ENCODE data around the gene LBX2. TPM values are rescaled to one million over a fixed set of nuclear protein-coding genes. Genes with fewer than 3 reads are reported as not detected.

Gene LBX2
- total and polyA plus RNA-seq, 2 of the 4 experiments (the other 2 are of a cell fraction), result 0.18 to 0.62 TPM

DNA sequence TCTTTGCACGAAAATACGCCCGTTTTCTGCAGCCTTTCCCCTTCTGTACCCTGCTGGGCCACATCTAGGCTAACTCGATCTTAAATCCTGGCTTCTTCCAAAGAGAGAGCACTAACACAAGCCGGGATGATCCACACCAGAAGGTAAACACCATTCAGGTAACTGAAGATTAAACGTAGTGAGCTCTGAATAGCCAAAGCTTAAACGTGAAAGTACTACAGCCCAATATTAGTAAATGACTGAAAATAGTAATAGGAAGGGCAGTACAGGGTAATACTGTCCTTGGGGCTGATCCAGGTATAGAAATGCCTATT, 26.5 kb downstream of the LBX2 start:
- in situ Hi-C loops (cut with MboI; ENCODE audit: low sequenced_read_pairs), result no loop called here
- no peak for ATAC-seq (ENCODE audit: low read depth)
- CTCF ChIA-PET, result no interaction called here

More for the DNA sequence above, 26.5 kb downstream of the LBX2 start:
- no peaks in the 10 kb centered on the region for H4K20me1 ChIP-seq (ENCODE audit: insufficient read depth, low read length)
- H4K8ac ChIP-seq (ENCODE audit: low read depth in 2 of 2, low read length in 2 of 2), result peak overlapping the region; percentile 97 to 99
- no peak overlapping the region for H2BK15ac ChIP-seq (ENCODE audit: low read depth, low read length)
- no peaks in the 10 kb centered on the region for H3K9me3 ChIP-seq (ENCODE audit: control insufficient read depth, insufficient read depth, low read length)
- peak overlapping the region; percentile 69 for H3K56ac ChIP-seq (ENCODE audit: extremely low read depth, insufficient read depth, low read length)
- H2BK120ac ChIP-seq (ENCODE audit: low read depth, low read length), result no peak overlapping the region
- no peaks in the 10 kb centered on the region for H3K27me3 ChIP-seq (ENCODE audit: control insufficient read depth, insufficient read depth, low read length)
- peaks cover 4% of the 10 kb centered on the region; the same call in 1 of the 2 replicates for H3K4me1 ChIP-seq (ENCODE audit: control insufficient read depth, insufficient read depth, low read length)
- BruUV-seq (replicated peaks), result no TSS peak
- 17% methylated on average over 3 of the region's 7 CpGs; no CpG with 5 or more reads in 1 of the 2 experiments for WGBS, 2 experiments (ENCODE audit: extremely low coverage in 2 of 2, insufficient read length in 1 of 2)
- no peak for DNase-seq
- peak overlapping the region; percentile 87 for H2AK9ac ChIP-seq (replicated peaks; ENCODE audit: low read depth, low read length, poor library complexity)
- peak overlapping the region; percentile 92 for H2AFZ ChIP-seq (replicated peaks; ENCODE audit: low read length, poor library complexity)
- POLR2A ChIA-PET (ENCODE audit: unreplicated experiment), result interaction anchor here (0.6 to 1.1 kb wide), 2 partner anchors 9 to 32 kb away, joined by 4 to 5 read pairs; no protein-coding TSS in a partner anchor
- peak overlapping the region; percentile 77 for H2BK5ac ChIP-seq (ENCODE audit: low read depth, low read length, poor library complexity, severe bottlenecking)
- peaks cover 24% of the 10 kb centered on the region for H3K36me3 ChIP-seq (ENCODE audit: control insufficient read depth, insufficient read depth, low read length)
- peaks cover 4% of the 10 kb centered on the region; the same call in 1 of the 2 replicates for H3K9me1 ChIP-seq (ENCODE audit: insufficient read depth, low read length)
- H3K9ac ChIP-seq (ENCODE audit: low read depth, low read length), result peak overlapping the region; percentile 72
- H3K18ac ChIP-seq (ENCODE audit: low read depth, low read length), result no peak overlapping the region; the same call in 1 of the 2 replicates
- peak overlapping the region; percentile 93 for H3K4ac ChIP-seq (ENCODE audit: low read depth, low read length)
- peak overlapping the region; percentile 89 for H4K91ac ChIP-seq (ENCODE audit: insufficient read depth, low read depth, low read length)
- H3K23ac ChIP-seq (ENCODE audit: low read depth, low read length), result peak overlapping the region; percentile 87
- peak overlapping the region; percentile 84 for H3K27ac ChIP-seq (ENCODE audit: insufficient read depth, low read length)
- H3K4me2 ChIP-seq (ENCODE audit: low read depth, low read length), result peak overlapping the region; percentile 87
- H4K5ac ChIP-seq (ENCODE audit: low read depth, low read length), result peak overlapping the region; percentile 96
- H3K4me3 ChIP-seq (ENCODE audit: insufficient read depth, low read depth, low read length), result peak overlapping the region; percentile 77
- intact Hi-C loops (cut with micrococcal nuclease) (no loop called here), dilution Hi-C loops (cut with HindIII; ENCODE audit: low sequenced_read_pairs, unreplicated experiment) (no loop called here)
- peaks cover 3 to 38% of the 10 kb centered on the region in 2 experiments; a peak in 3 of 4 replicates for H3K79me1 ChIP-seq (ENCODE audit: low read depth in 1 of 2, low read length in 2 of 2)
- H2AK5ac ChIP-seq (ENCODE audit: low read depth, low read length), result peak overlapping the region; percentile 85; the same call in 1 of the 2 replicates
- TF ChIP-seq RAD21 (IDR thresholded peaks at IDR 0.05; ENCODE audit: low read length) (no peak), BHLHE40 (IDR thresholded peaks at IDR 0.05; ENCODE audit: low read depth, low read length) (no peak), MAZ (IDR thresholded peaks at IDR 0.05; ENCODE audit: borderline replicate concordance, low read depth, low read length) (no peak), NFE2L2 (IDR thresholded peaks at IDR 0.05; ENCODE audit: low read depth, low read length) (no peak), POLR2A (IDR thresholded peaks at IDR 0.05; ENCODE audit: low read depth, low read length) (no peak), ELK1 (IDR thresholded peaks at IDR 0.05; ENCODE audit: borderline replicate concordance, low read depth, low read length) (no peak), RFX5 (IDR thresholded peaks at IDR 0.05; ENCODE audit: low read depth, low read length) (no peak), MAFK (IDR thresholded peaks at IDR 0.05; ENCODE audit: low read depth, low read length) (no peak), CHD1 (IDR thresholded peaks at IDR 0.05; ENCODE audit: low read depth, low read length) (no peak), CEBPB (IDR thresholded peaks at IDR 0.05; ENCODE audit: low read depth, low read length) (no peak), USF2 (IDR thresholded peaks at IDR 0.05; ENCODE audit: low read depth, low read length) (no peak), RCOR1 (IDR thresholded peaks at IDR 0.05; ENCODE audit: insufficient replicate concordance, low read length) (no peak), SMC3 (IDR thresholded peaks at IDR 0.05; ENCODE audit: low read depth, low read length) (no peak), MXI1 (IDR thresholded peaks at IDR 0.05; ENCODE audit: borderline replicate concordance, low read depth, low read length) (no peak), FOS (IDR thresholded peaks at IDR 0.05; ENCODE audit: low read depth, low read length) (no peak)
- TF ChIP-seq, protein P1, sequence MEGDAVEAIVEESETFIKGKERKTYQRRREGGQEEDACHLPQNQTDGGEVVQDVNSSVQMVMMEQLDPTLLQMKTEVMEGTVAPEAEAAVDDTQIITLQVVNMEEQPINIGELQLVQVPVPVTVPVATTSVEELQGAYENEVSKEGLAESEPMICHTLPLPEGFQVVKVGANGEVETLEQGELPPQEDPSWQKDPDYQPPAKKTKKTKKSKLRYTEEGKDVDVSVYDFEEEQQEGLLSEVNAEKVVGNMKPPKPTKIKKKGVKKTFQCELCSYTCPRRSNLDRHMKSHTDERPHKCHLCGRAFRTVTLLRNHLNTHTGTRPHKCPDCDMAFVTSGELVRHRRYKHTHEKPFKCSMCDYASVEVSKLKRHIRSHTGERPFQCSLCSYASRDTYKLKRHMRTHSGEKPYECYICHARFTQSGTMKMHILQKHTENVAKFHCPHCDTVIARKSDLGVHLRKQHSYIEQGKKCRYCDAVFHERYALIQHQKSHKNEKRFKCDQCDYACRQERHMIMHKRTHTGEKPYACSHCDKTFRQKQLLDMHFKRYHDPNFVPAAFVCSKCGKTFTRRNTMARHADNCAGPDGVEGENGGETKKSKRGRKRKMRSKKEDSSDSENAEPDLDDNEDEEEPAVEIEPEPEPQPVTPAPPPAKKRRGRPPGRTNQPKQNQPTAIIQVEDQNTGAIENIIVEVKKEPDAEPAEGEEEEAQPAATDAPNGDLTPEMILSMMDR (conservative IDR thresholded peaks at IDR 0.05; ENCODE audit: low read depth, low read length), result no peak
- no peak overlapping the region for H2BK20ac ChIP-seq (ENCODE audit: low read depth, low read length)
- peak overlapping the region; percentile 95 for H3K14ac ChIP-seq (replicated peaks; ENCODE audit: low read depth, low read length)
